Measurements from ENCODE around the gene RPS21.

The RPS21 gene

GRCh38 chr20:62428396-62429295, 41.7 kb downstream of the RPS21 start:
- DNase-seq = no peak

DNA sequence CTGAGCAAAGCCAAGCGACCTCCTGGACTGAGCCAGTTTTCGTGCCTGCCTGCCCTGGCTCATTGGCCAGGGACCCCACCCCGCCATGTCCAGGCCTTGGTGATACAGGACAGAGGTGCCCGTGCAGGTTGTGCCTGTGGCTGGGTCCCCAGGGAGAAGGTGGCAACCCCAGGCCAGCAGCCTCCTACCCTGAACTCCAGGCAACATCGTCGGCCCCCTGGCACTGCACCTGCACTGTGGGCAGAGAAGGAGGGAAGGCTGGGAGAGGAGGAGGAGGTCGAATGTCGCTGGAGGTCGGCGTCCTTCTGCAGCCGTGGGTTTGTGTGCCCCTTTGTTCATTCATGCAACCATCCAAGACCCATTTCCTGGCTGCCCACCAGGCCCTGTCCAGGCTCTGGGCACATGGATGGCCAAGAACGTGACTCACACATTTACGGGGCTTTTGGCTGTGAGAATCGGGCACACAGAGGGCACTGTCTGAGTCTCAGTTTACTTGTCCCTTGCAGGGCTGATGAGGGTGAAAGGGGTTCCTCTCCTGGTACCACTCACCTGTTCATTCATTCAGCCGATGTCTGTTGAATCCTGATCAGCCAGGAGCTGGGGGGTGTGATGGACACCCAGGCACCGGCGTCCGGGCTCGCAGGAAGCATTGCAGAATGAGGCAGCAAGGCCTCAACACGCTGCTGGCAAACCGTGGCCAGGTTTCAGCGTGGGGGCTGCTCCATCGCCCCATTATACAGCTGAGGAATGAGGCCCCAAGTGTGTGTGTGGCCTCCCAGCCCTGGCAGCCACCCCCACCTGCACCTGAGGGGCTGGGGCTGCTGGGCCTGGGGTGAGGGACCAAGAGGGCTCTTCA, 42.8 kb downstream of the RPS21 start:
- no peak for DNase-seq

- DNase-seq = no peak
Observed at GRCh38 chr20:62430311-62430853, 43.5 kb downstream of the RPS21 start.

- DNase-seq = no peak
Observed at GRCh38 chr20:62430866-62431447, 44.1 kb downstream of the RPS21 start.

GRCh38 chr20:62433658-62434497, 47.0 kb downstream of the RPS21 start:
- DNase-seq = no peak

DNA sequence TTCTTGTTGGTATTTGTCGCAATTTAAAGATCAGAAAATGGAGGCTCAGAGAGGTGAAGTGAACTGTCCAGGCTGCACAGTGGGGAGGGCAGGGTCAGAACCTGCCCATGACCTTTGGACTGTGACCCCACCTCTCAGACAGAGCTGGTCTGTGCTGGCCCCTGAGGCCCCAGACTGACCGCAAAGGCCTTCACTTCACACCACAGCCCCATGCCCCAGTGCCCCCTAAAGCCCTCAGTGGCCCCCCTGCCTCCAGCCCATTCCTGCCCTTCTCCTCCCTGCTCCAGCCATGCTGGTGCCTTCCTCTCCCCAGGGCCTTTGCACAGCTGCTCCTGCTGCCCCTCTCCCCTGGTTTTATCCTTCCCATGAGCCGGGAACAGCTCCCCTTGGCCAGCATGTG, 49.8 kb downstream of the RPS21 start:
- DNase-seq = no peak

- no peak for DNase-seq
Observed at GRCh38 chr20:62437496-62437895, 50.6 kb downstream of the RPS21 start.

GRCh38 chr20:62437927-62438326, 51.0 kb downstream of the RPS21 start:
- DNase-seq = no peak
